ENCODE results near the gene ESRRB.

Gene ESRRB

GRCh38 chr14:76408877-76409276 is 32.9 kb downstream of the ESRRB start:
- no peak overlapping the region for H3K4me3 ChIP-seq (ENCODE audit: low read length)
- no peak for DNase-seq (ENCODE audit: low read depth)

GRCh38 chr14:76412501-76412900 is 36.6 kb downstream of the ESRRB start:
- no peak for TF ChIP-seq CTCF (conservative IDR thresholded peaks at IDR 0.05; ENCODE audit: low read length)
- H3K4me3 ChIP-seq (ENCODE audit: low read length), result no peak overlapping the region
- DNase-seq (ENCODE audit: low read depth), result no peak

More at GRCh38 chr14:76408877-76409276, 32.9 kb downstream of the ESRRB start:
- no peak for TF ChIP-seq CTCF (conservative IDR thresholded peaks at IDR 0.05; ENCODE audit: low read length)

- TF ChIP-seq CTCF (conservative IDR thresholded peaks at IDR 0.05; ENCODE audit: low read length), result no peak
- no peak for DNase-seq (ENCODE audit: low read depth)
- no peak overlapping the region for H3K4me3 ChIP-seq (ENCODE audit: low read length)
Measured at GRCh38 chr14:76413106-76413961, 37.4 kb downstream of the ESRRB start.

GRCh38 chr14:76413962-76414600 is 38.1 kb downstream of the ESRRB start:
- no peak for TF ChIP-seq CTCF (conservative IDR thresholded peaks at IDR 0.05; ENCODE audit: low read length)
- DNase-seq (ENCODE audit: low read depth), result no peak
- H3K4me3 ChIP-seq (ENCODE audit: low read length), result no peak overlapping the region

GRCh38 chr14:76419399-76419798 is 43.5 kb downstream of the ESRRB start:
- TF ChIP-seq CTCF (conservative IDR thresholded peaks at IDR 0.05; ENCODE audit: low read length), result no peak
- no peak overlapping the region for H3K4me3 ChIP-seq (ENCODE audit: low read length)
- no peak for DNase-seq (ENCODE audit: low read depth)

GRCh38 chr14:76420827-76421226 is 44.9 kb downstream of the ESRRB start:
- TF ChIP-seq CTCF (conservative IDR thresholded peaks at IDR 0.05; ENCODE audit: low read length), result no peak
- H3K4me3 ChIP-seq (ENCODE audit: low read length), result no peak overlapping the region
- no peak for DNase-seq (ENCODE audit: low read depth)

- no peak for DNase-seq (ENCODE audit: low read depth)
- TF ChIP-seq CTCF (conservative IDR thresholded peaks at IDR 0.05; ENCODE audit: low read length), result no peak
- H3K4me3 ChIP-seq (ENCODE audit: low read length), result no peak overlapping the region
Measured at GRCh38 chr14:76421662-76422061, 45.7 kb downstream of the ESRRB start.

Measured in AG10803 (cell line).